SK-N-SH (cell line): Measurements from ENCODE around the gene SPEG. TPM values are rescaled to one million over a fixed set of nuclear protein-coding genes. Genes with fewer than 3 reads are reported as not detected.

Experiments used
- CTCF ChIA-PET: fragments of 300-600, 350-600 bp; formaldehyde crosslinking; extraction: SDS; loops from one replicate; lab custom pipeline; 2021; lab: Yijun Ruan, JAX
- POLR2A ChIA-PET: fragments of 350-600 bp; sonication (Branson Sonifier 250); formaldehyde crosslinking; extraction: SDS; loops from one replicate; lab custom pipeline; 2020; ENCODE audit warnings: antibody characterized with exemption, inconsistent platforms; lab: Yijun Ruan, JAX
- DNase-seq: peaks from one replicate; pipeline ENCODE4 v3.0.0; 2012
- H2AFZ ChIP-seq: fragments of 200-600 bp; sonication (generic); 2 replicates; pipeline ENCODE4 v1.8.1; 2016; ENCODE audit warnings: antibody characterized with exemption, mild to moderate bottlenecking, low read depth
- H3F3A ChIP-seq: fragments of 200-600 bp; sonication (generic); replicated peaks from 2 replicates; pipeline ENCODE3; 2016; ENCODE audit warnings: antibody characterized with exemption, mild to moderate bottlenecking; ENCODE audit not compliant: insufficient read depth
- H3K27ac ChIP-seq, 2 experiments: fragments of 200-500 bp in 1 of 2; fragments of 200-600 bp in 1 of 2; sonication (Bioruptor generic) in 1 of 2; sonication (generic), shearing (Covaris generic) in 1 of 2; 2 replicates each; pipeline versions ENCODE4 v1.5.1 to v1.6.1; 2014 to 2016; ENCODE audit warnings: low read depth in 2 of 2, inconsistent platforms in 1 of 2, low read length in 1 of 2, mild to moderate bottlenecking in 1 of 2, mixed read lengths in 1 of 2
- H3K27me3 ChIP-seq: fragments of 200-600 bp; sonication (generic), shearing (Covaris generic); 2 replicates; pipeline ENCODE4 v1.6.1; 2016; ENCODE audit warnings: mixed run types; ENCODE audit not compliant: insufficient read depth
- H3K36me3 ChIP-seq, 2 experiments: fragments of 200-500 bp in 1 of 2; fragments of 200-600 bp in 1 of 2; sonication (Bioruptor generic) in 1 of 2; sonication (generic) in 1 of 2; replicated peaks in 1 of 2; 2 replicates each; pipeline versions ENCODE3 to v1.5.1; 2014 to 2016; ENCODE audit warnings: low read length in 1 of 2, mild to moderate bottlenecking in 1 of 2; ENCODE audit not compliant: insufficient read depth in 2 of 2, control insufficient read depth in 1 of 2
- H3K4me1 ChIP-seq, 2 experiments: fragments of 200-500 bp in 1 of 2; fragments of 200-600 bp in 1 of 2; sonication (Bioruptor generic) in 1 of 2; sonication (generic), shearing (Covaris generic) in 1 of 2; 2 replicates each; pipeline versions ENCODE4 v1.5.1 to v1.6.1; 2014 to 2016; ENCODE audit warnings: low read depth in 1 of 2, low read length in 1 of 2, mixed run types in 1 of 2; ENCODE audit not compliant: insufficient read depth in 2 of 2, control insufficient read depth in 1 of 2
- H3K4me2 ChIP-seq: fragments of 200-600 bp; sonication (generic), shearing (Covaris generic); 2 replicates; pipeline ENCODE4 v1.6.1; 2017; ENCODE audit warnings: mixed run types
- H3K4me3 ChIP-seq, 2 experiments: fragments of 200-500 bp in 1 of 2; fragments of 200-600 bp in 1 of 2; sonication (Bioruptor generic) in 1 of 2; sonication (generic), shearing (Covaris generic) in 1 of 2; 2 replicates each; pipeline versions ENCODE4 v1.5.1 to v1.8.1; 2014 to 2016; ENCODE audit warnings: low read depth in 2 of 2, inconsistent platforms in 1 of 2, low read length in 1 of 2, mild to moderate bottlenecking in 1 of 2, mixed read lengths in 1 of 2, moderate library complexity in 1 of 2
- H3K79me2 ChIP-seq: fragments of 200-600 bp; sonication (generic); 2 replicates; pipeline ENCODE4 v1.8.1; 2017; ENCODE audit warnings: mild to moderate bottlenecking; ENCODE audit not compliant: insufficient read depth
- H3K9ac ChIP-seq: fragments of 200-600 bp; sonication (generic); 2 replicates; pipeline ENCODE4 v1.6.1; 2017; ENCODE audit warnings: mixed run types
- H3K9me2 ChIP-seq: fragments of 200-600 bp; sonication (generic); 2 replicates; pipeline ENCODE4 v1.6.1; 2017; ENCODE audit warnings: mixed run types
- H3K9me3 ChIP-seq: fragments of 200-600 bp; sonication (generic); 2 replicates; pipeline ENCODE4 v1.6.1; 2017; ENCODE audit warnings: mixed run types, mild to moderate bottlenecking, moderate library complexity
- H4K20me1 ChIP-seq: fragments of 200-600 bp; sonication (generic); 2 replicates; pipeline ENCODE4 v1.6.1; 2017; ENCODE audit warnings: mild to moderate bottlenecking, mixed run types; ENCODE audit not compliant: insufficient read depth
- CHD2 ChIP-seq: fragments of 150-350 bp; IDR thresholded peaks from 2 replicates; pipeline ENCODE4 v1.6.1; 2018; ENCODE audit warnings: low read length; ENCODE audit not compliant: partially characterized antibody
- ELF1 ChIP-seq: IDR thresholded peaks from 2 replicates; pipeline ENCODE4 v1.4.0; 2012
- EP300 ChIP-seq, 2 experiments: IDR thresholded peaks; 2 replicates each; pipeline versions ENCODE4 v1.4.0 to v1.6.1; 2012; ENCODE audit warnings: borderline replicate concordance in 1 of 2, low read depth in 1 of 2, low read length in 1 of 2
- EZH2phosphoT487 ChIP-seq: fragments of 200-600 bp; sonication (generic); IDR thresholded peaks from 2 replicates; pipeline ENCODE4 v1.6.1; 2017; ENCODE audit warnings: low read depth, mixed run types, mild to moderate bottlenecking, antibody characterized with exemption, moderate library complexity, borderline replicate concordance
- FOSL2 ChIP-seq: IDR thresholded peaks from 2 replicates; pipeline ENCODE4 v1.4.0; 2012; ENCODE audit warnings: low read depth, mild to moderate bottlenecking, moderate library complexity, borderline replicate concordance
- JUND ChIP-seq: IDR thresholded peaks from 2 replicates; pipeline ENCODE4 v1.4.0; 2012
- MEF2A ChIP-seq: IDR thresholded peaks from 2 replicates; pipeline ENCODE4 v1.4.0; 2012; ENCODE audit warnings: low read depth, borderline replicate concordance
- MXI1 ChIP-seq: IDR thresholded peaks from 2 replicates; pipeline ENCODE4 v1.6.1; 2012; ENCODE audit warnings: mild to moderate bottlenecking, low read depth, low read length, improper control_type of control experiment
- NRF1 ChIP-seq: IDR thresholded peaks from 2 replicates; pipeline ENCODE4 v1.6.1; 2012; ENCODE audit warnings: low read depth, mild to moderate bottlenecking, low read length
- PBX3 ChIP-seq: IDR thresholded peaks from 2 replicates; pipeline ENCODE4; 2012
- RAD21 ChIP-seq: IDR thresholded peaks from 2 replicates; pipeline ENCODE4 v1.6.1; 2012; ENCODE audit warnings: mild to moderate bottlenecking, low read length
- RCOR1 ChIP-seq: fragments of 150-350 bp; IDR thresholded peaks from 2 replicates; pipeline ENCODE4 v1.6.1; 2017; ENCODE audit warnings: antibody characterized with exemption, low read length
- RFX5 ChIP-seq: IDR thresholded peaks from 2 replicates; pipeline ENCODE4 v1.6.1; 2012; ENCODE audit warnings: mild to moderate bottlenecking, improper control_type of control experiment, low read length
- SMC3 ChIP-seq: IDR thresholded peaks from 2 replicates; pipeline ENCODE4 v1.6.1; 2012; ENCODE audit warnings: low read depth, low read length, improper control_type of control experiment
- TAF1 ChIP-seq: IDR thresholded peaks from 2 replicates; pipeline ENCODE4 v1.6.1; 2012; ENCODE audit warnings: low read depth, mild to moderate bottlenecking, low read length, moderate library complexity, borderline replicate concordance
- TEAD4 ChIP-seq: IDR thresholded peaks from 2 replicates; pipeline ENCODE4 v1.4.0; 2012; ENCODE audit warnings: mild to moderate bottlenecking, borderline replicate concordance; ENCODE audit not compliant: insufficient read depth
- YY1 ChIP-seq: IDR thresholded peaks from 2 replicates; pipeline ENCODE4 v1.4.0; 2012; ENCODE audit warnings: low read depth, mild to moderate bottlenecking
- WGBS: methylation state at CpG from one replicate; pipeline ENCODE4 v1.1.6; 2017; ENCODE audit warnings: low lambda C conversion rate; 5-methylcytosine and 5-hydroxymethylcytosine counted together
- polyA plus RNA-seq, 3 experiments: library from polyadenylated mRNA; depleted of rRNA; stranded (reverse); fragments of >200 nt; gene quantifications; 2 replicates each; pipeline ENCODE4 v1.2.3, GENCODE V29; 2012
- TF ChIP-seq, protein P1 (sequence below): fragments of 150-350 bp; IDR thresholded peaks from 2 replicates; pipeline ENCODE4 v1.6.1; 2016; ENCODE audit warnings: mild to moderate bottlenecking, low read depth, low read length
- TF ChIP-seq, protein P2 (sequence below): IDR thresholded peaks from 2 replicates; pipeline ENCODE4 v1.4.0; 2012; ENCODE audit warnings: low read depth

The SPEG gene
- polyA plus RNA-seq, 1 of the 3 experiments (the other 2 are of a cell fraction), result 107 TPM

GRCh38 chr2:219477179-219477578 lies 42.5 kb downstream of the SPEG start (continued):
- no peak for TF ChIP-seq RCOR1
- TF ChIP-seq NRF1, result no peak
- no peak for TF ChIP-seq RFX5

DNA sequence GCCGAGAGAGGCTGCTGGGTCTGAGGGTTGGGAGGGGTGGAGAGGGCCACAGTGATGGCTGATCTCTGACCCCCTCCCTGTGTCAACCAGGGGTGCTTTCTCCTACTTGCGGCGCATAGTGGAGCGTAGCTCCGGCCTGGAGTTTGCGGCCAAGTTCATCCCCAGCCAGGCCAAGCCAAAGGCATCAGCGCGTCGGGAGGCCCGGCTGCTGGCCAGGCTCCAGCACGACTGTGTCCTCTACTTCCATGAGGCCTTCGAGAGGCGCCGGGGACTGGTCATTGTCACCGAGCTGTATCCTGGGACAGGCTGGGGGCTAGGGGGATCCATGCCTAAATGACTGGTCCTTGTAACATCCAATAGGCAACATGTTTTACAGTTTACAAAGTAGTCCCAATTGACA lies 43.2 kb downstream of the SPEG start:
- 98% methylated on average over 15 of the region's 15 CpGs for WGBS
- Histone ChIP-seq H3K4me2 (no peak overlapping the region), H3F3A (peaks cover 6% of the 10 kb centered on the region), H3K9ac (no peak overlapping the region), H3K36me3 (peaks cover 16 to 55% of the 10 kb centered on the region in 2 experiments), H3K79me2 (no peaks in the 10 kb centered on the region), H3K4me3 (no peak overlapping the region), H3K27me3 (no peaks in the 10 kb centered on the region), H4K20me1 (no peaks in the 10 kb centered on the region), H3K27ac (no peak overlapping the region), H3K9me2 (no peaks in the 10 kb centered on the region), H3K4me1 (peaks cover 0 to 26% of the 10 kb centered on the region in 2 experiments; a peak in 1 of 4 replicates), H3K9me3 (no peaks in the 10 kb centered on the region), H2AFZ (no peak overlapping the region)
- ChIA-PET POLR2A (interaction anchor here (0.8 kb wide), 1 partner anchor 17 kb away, joined by 3 read pairs; no protein-coding TSS in a partner anchor), CTCF (interaction anchor here (1.4 to 56.4 kb wide), 6 partner anchors 10 to 165 kb away, joined by 4 to 2824 read pairs (median 46); partner anchors contain the start of genes ASIC4, CHPF, GMPPA and TMEM198)
- TF ChIP-seq JUND, result no peak
- no peak for TF ChIP-seq RCOR1
- TF ChIP-seq FOSL2, result no peak
- no peak for TF ChIP-seq SMC3
- TF ChIP-seq CHD2, result no peak
- TF ChIP-seq, protein P1, sequence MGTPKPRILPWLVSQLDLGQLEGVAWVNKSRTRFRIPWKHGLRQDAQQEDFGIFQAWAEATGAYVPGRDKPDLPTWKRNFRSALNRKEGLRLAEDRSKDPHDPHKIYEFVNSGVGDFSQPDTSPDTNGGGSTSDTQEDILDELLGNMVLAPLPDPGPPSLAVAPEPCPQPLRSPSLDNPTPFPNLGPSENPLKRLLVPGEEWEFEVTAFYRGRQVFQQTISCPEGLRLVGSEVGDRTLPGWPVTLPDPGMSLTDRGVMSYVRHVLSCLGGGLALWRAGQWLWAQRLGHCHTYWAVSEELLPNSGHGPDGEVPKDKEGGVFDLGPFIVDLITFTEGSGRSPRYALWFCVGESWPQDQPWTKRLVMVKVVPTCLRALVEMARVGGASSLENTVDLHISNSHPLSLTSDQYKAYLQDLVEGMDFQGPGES, result no peak
- TF ChIP-seq ELF1, result no peak
- no peak for TF ChIP-seq MXI1
- no peak for TF ChIP-seq TEAD4
- no peak for TF ChIP-seq MEF2A
- no peak for TF ChIP-seq TAF1
- no peak for TF ChIP-seq EP300 (IDR thresholded peaks at IDR 0.05; ENCODE audit: borderline replicate concordance in 1 of 2, low read depth in 1 of 2, low read length in 1 of 2)
- no peak for DNase-seq

DNA sequence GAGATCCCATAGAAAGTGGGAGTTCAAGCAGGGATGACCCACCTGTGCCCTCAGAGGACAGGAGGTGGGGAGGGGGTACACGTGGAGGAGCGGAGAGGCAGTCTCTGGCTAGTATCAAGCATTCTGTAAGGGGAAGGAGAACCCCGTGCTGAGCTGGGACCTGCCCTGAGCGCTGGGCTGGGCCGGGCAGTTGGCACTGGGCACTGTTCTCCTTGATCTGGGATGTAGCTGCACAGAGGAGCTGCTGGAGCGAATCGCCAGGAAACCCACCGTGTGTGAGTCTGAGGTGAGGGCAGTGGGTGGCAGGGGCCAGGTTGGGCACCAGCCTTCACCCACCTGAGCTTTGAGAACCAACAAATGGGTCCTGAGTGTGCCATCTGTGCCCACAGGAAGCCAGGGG lies 44.3 kb downstream of the SPEG start:
- no peak for DNase-seq

More for the DNA sequence above, 44.3 kb downstream of the SPEG start:
- TF ChIP-seq PBX3 (no peak), SMC3 (no peak), FOSL2 (no peak), RCOR1 (no peak), YY1 (no peak), RAD21 (no peak), EZH2phosphoT487 (no peak), TEAD4 (no peak)
- TF ChIP-seq, protein P2, sequence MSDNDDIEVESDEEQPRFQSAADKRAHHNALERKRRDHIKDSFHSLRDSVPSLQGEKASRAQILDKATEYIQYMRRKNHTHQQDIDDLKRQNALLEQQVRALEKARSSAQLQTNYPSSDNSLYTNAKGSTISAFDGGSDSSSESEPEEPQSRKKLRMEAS, result no peak
- TF ChIP-seq, all 33 proteins: peak for 0
- Histone ChIP-seq H3K9me3 (no peaks in the 10 kb centered on the region), H3K36me3 (peaks cover 16 to 55% of the 10 kb centered on the region in 2 experiments), H2AFZ (no peak overlapping the region), H3K4me2 (no peak overlapping the region), H3K9me2 (no peaks in the 10 kb centered on the region), H3K4me3 (no peak overlapping the region), H4K20me1 (no peaks in the 10 kb centered on the region), H3F3A (peaks cover 6% of the 10 kb centered on the region), H3K9ac (no peak overlapping the region), H3K4me1 (peaks cover 0 to 18% of the 10 kb centered on the region in 2 experiments; a peak in 1 of 4 replicates), H3K27me3 (no peaks in the 10 kb centered on the region), H3K27ac (no peak overlapping the region; a peak in 1 of 4 replicates), H3K79me2 (no peaks in the 10 kb centered on the region)
- WGBS, result 92% methylated on average over 8 of the region's 8 CpGs
- ChIA-PET CTCF (interaction anchor here (0.8 to 56.4 kb wide), 4 partner anchors 22 to 164 kb away, joined by 3 to 2824 read pairs (median 82); partner anchors contain the start of genes ASIC4, CHPF, GMPPA and TMEM198), POLR2A (interaction anchor here (0.9 kb wide), 1 partner anchor 41 kb away, joined by 3 read pairs; no protein-coding TSS in a partner anchor)
